Retina (tissue), 1 donor: Measurements from ENCODE around the gene XCR1.

ENCODE experiments used
- DNase-seq: peaks from one replicate; pipeline ENCODE4 v3.0.0-alpha.2; 2016

XCR1 gene

GRCh38 chr3:45981346-45982074 is 45.8 kb downstream of the XCR1 start:
- no peak for DNase-seq

DNA sequence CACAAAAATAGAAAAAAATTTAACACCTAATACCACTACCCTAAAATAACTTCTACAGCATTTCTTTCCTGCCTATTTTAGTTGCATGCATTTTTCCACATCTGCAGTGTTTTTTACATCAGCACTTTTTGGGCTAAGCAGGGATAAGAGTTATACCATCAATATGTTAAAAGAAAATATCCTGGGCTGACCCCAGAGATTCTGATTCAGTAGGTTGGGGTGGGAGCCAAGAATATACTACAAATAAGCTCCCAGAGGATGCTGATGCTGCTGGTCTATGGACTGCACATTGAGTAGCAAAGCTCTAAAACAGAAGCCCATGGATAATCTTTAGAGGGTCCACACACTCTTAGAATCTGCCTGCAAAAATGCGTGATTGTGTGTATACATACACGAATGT is 46.5 kb downstream of the XCR1 start:
- DNase-seq = no peak

GRCh38 chr3:45980229-45980813 is 47.0 kb downstream of the XCR1 start:
- DNase-seq = no peak

DNA sequence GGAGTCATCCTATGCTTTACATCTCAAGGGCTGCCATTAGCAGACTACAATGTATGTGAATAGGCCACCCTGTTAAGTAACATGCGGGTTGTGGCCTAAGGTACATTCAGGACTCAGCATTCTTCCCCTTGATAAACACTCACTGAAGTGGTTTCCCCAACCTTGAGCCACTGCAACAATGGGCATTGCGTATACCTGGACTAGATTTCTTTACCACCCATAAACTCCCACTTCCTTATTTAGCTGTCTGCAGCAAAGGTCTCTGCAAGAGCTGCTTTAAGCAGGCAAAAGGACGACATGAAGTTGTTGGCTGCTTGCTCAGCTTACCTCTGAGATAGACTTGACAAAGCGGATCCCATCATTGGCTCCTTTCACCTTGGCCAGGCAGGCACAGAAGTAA is 47.9 kb downstream of the XCR1 start:
- no peak for DNase-seq

- no peak for DNase-seq
Measured at GRCh38 chr3:45978006-45978761, 49.1 kb downstream of the XCR1 start.

DNA sequence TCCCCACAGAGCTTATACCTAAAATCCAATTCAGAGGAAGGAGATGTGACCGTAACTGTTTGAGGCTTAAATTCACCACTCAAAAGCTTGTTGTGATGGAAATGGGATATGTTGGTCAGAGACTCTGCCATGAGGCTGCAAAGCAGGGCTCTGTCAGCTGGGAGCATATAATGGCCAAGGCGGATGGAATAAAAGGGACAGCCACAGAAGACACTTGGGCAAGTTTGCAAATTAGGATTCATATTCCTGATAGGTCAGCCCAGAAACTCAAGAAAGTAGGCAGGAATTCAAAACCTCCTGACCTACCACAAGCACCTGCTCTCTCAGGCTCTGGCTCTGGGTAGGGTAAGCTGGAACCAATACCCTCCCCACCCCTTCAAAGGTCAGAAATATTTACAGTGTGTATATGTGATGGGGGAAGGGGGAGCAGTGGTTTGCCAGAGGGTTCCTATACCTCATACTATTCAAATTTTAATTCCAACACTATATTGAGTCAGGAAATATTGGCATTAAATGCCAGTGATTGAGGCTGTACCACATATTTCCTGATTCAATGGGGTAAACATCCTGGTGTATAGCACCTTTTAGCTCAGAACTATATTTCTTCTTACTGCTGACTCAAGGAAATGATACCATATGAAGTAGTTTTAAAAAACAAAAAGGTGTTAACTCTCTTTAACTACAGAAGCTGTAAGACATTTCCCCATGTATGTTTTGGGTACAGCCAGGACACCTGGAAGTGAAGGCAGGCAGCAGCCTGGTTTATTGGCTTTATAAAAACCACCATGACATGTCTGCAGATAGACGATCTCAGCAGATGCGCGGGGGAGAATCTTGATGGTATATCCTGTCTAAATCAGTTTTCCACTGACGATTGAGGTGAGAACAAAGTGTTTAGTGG is 50.8 kb downstream of the XCR1 start:
- DNase-seq = no peak

GRCh38 chr3:45975686-45976085 is 51.6 kb downstream of the XCR1 start:
- no peak for DNase-seq

GRCh38 chr3:45974686-45975085 is 52.6 kb downstream of the XCR1 start:
- DNase-seq = no peak

DNA sequence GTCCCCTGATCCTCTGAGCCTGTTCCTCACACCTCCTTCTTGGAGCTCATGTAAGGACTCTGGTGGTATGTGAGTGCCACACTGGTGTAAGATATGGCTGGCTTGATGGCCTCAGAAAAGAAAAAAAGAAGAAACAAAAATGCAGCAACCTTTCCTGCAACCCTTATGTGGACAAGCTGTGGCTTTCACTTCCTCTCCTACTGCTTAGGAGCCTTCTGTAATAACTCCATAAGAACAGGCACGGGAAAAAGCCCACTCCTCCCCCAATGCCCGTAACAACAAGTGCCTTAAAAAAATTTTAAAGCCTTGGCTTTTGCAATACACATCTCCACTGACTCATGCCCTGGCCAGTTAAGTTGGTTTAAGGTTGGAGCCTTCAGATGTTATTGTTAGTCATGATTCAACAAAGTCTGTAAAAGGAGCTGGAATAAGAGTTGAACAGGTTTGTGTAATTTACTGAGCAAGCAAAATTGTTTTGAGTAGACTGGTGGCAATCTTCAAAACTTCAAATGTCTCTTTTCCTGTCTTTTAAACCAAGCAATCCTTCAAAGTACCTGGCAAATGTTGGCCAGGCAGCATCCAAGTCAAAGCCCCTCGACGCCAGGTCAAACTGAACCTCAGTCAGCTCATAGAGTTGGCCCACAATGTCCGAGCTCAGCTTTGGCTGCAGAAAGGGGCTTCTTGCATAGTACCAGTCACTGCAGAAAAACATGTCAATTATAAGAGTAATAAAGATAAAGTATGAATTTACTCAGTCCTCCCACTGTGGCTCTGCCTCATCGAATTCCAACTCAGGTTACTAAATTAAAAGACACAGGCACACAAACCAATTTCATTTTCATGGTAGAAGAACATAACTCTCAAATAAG is 54.5 kb downstream of the XCR1 start:
- no peak for DNase-seq

GRCh38 chr3:45969953-45970352 is 57.3 kb downstream of the XCR1 start:
- no peak for DNase-seq

GRCh38 chr3:45969116-45969515 is 58.2 kb downstream of the XCR1 start:
- no peak for DNase-seq

GRCh38 chr3:45968706-45969105 is 58.6 kb downstream of the XCR1 start:
- no peak for DNase-seq

GRCh38 chr3:45968149-45968548 is 59.1 kb downstream of the XCR1 start:
- no peak for DNase-seq

GRCh38 chr3:45967724-45968123 is 59.6 kb downstream of the XCR1 start:
- DNase-seq = no peak
